NCI-H748 (cell line): ENCODE measurements around the gene KCTD5.

Experiments used
- DNase-seq: peaks from one replicate; lab custom pipeline; 2025; ENCODE audit not compliant: unreplicated experiment; lab: John Stamatoyannopoulos, UW

The KCTD5 gene

GRCh38 chr16:2748757-2749455, 66.6 kb downstream of the KCTD5 start:
- no peak for DNase-seq

GRCh38 chr16:2749476-2749875, 67.2 kb downstream of the KCTD5 start:
- DNase-seq, result no peak

- no peak for DNase-seq
Measured at GRCh38 chr16:2749936-2750335, 67.6 kb downstream of the KCTD5 start.

- DNase-seq, result peak; percentile 85
Measured at GRCh38 chr16:2751577-2752034, 69.3 kb downstream of the KCTD5 start.

- peak; percentile 94 for DNase-seq
Measured at GRCh38 chr16:2752035-2752849, 69.9 kb downstream of the KCTD5 start, which contains the start of gene SRRM2. SRRM2 (plus strand) TSS chr16:2752638; CDS start chr16:2756365, 3,727 bp downstream.

- DNase-seq, result peak; percentile 80
Measured at GRCh38 chr16:2752850-2753732, 70.8 kb downstream of the KCTD5 start.

- peak; percentile 15 for DNase-seq
Measured at GRCh38 chr16:2753733-2754020, 71.4 kb downstream of the KCTD5 start.

GRCh38 chr16:2755158-2755557, 72.8 kb downstream of the KCTD5 start:
- no peak for DNase-seq

GRCh38 chr16:2756288-2757015, 74.1 kb downstream of the KCTD5 start:
- no peak for DNase-seq

GRCh38 chr16:2757344-2757743, 75.0 kb downstream of the KCTD5 start:
- no peak for DNase-seq
